Fibroblast of skin of left biceps (primary cell): ENCODE data around the gene EGR1.
A peak's percentile ranks its signal among the peaks of the same experiment; 100 is the strongest.
"Not testable (repeated sequence)": the region's sequence is repeated elsewhere in the genome, so short reads cannot be mapped to it uniquely, and the experiment has no call there.

ENCODE experiments used
- DNase-seq, 2 experiments: peaks; one replicate each; pipeline ENCODE4 v3.0.0-alpha.2; 2013; ENCODE audit warnings: low read depth in 2 of 2

Gene EGR1

DNA sequence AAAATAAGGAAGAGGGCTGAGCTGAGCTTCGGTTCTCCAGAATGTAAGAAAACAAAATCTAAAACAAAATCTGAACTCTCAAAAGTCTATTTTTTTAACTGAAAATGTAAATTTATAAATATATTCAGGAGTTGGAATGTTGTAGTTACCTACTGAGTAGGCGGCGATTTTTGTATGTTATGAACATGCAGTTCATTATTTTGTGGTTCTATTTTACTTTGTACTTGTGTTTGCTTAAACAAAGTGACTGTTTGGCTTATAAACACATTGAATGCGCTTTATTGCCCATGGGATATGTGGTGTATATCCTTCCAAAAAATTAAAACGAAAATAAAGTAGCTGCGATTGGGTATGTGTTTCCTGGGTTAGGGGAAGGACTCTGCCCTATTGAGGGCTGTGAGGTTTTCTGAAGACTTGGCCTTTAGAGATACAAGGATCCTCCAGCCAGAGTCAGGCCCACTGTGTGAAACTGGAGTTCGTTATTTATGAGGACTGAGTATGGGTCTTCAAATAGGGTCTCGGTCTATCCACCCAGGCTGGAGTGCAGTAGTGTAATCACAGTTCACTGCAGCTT is 3.8 kb downstream of the EGR1 start:
- DNase-seq = peak in 1 of 2 experiments; percentile 5

DNA sequence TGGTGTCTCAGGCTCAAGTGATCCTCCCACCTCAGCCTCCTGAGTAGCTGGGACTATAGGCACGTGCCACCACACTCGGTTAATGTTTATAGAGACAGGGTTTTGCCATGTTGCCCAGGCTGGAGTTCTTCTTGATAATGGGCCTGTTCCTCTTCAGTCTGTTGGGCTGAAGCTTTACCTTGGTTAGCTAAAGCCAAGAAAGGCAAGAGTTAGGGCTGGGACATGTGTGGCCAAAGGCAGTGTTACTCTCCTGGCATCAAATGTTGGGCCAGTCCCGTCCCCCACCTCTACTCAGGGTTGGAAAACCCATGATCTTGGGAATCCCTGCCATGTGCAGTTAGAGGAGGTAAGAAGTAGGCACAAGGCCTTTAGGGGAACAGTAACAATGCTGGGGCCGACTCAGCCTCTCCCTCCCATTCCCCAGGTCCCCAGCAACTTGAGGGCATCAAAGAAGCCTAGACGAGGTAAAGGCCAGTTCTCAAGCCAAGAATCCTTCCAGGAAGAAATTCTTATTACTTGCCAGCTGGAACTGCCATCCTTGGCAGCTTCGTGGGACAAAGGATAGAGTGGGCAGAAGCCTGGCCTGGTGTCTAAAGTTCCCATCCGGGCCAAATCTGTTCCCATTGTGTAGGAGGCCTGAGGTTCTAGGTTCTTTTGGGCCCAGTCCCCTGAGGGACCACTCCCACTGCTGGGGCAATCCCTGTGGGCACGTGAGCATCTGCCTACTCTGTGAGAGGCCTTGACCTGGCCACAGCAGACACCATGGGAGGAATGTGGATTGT is 4.5 kb downstream of the EGR1 start:
- DNase-seq = peak in 1 of 2 experiments; percentile 40

DNA sequence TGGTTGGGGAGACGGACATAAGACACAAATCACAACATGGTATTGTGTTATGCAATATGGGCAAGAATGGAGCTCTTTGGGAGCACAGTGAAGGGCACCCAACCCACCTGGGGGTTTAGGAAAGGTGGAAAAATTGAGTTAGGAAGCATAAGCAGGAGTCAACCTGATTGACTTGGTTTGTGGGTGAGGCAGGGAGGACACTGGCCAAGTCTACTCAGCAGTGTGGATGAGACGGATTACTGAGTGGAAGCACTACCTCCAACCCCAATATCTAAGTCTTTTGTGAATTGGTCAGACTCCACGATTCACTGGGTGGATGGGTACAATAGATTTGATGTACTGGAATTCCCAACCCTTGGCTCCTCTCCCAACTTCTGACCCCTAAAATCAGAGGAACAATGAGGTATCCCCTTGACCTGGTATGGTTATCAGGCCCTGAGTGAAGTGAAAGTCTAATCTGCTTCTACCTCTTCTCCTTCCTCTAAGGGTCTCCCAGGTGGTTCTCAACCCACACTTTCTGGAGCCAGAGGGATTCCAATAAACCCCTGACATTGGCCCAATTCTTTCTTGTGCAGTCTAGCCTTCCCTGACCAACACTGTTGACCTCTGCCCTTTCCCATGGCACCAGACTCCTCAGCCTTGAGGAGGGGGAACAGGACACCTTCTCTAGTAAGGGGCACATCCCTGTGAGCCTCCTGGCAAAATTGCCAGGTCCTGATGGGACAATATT is 5.2 kb downstream of the EGR1 start:
- DNase-seq = no peak

DNA sequence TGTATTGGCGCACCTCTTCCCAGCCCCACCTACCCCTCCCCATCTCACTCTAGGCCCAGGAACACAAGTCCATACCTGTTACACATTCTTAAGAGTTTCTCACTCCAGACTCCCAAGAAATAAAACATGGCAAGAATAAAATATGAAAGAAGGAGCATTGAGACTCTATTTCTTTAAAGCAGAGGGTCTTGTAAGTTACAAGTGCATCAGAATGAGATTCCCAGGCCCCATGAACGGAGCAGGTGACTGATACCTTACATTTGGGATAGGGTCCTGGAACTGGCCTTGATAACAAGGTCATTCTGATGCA is 5.7 kb downstream of the EGR1 start:
- DNase-seq = peak in 1 of 2 experiments; percentile 7

DNA sequence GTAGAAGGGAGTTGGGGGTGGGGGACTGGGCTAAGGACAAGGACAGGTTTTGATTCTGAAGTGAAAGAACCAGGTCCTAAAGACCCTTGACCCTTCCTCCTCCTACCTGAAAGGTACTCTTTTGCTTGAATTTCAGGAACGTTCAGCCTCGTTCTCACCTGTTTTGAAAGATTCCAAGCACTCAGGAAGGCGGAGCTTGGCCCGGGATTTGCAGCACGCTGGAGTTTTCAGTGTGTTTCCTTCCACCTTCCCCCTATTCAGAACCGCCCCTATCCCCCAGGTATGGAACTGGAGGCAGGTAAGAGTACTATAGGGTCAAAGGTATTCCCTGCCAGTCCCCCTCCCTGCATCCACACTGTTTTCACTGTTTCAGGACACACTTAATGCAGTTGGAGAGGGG is 7.1 kb downstream of the EGR1 start:
- DNase-seq = no peak

DNA sequence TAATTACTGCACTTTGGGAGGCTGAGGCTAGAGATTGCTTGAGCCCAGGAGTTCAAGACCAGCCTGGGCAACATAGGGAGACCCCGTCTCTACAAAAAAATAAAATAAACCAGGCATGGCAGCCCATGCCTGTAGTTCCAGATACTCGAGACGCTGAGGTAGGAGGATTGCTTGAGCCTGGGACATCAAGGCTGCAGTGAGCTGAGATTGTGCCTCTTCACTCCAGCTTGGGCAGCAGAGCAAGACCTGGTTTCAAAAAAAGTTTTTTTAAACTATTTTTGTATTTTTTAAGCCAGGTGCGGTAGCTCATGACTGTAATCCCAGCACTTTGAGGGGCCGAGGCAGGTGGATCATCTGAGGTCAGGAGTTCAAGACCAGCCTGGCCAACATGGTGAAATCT is 7.9 kb downstream of the EGR1 start:
- DNase-seq = not testable (repeated sequence)

DNA sequence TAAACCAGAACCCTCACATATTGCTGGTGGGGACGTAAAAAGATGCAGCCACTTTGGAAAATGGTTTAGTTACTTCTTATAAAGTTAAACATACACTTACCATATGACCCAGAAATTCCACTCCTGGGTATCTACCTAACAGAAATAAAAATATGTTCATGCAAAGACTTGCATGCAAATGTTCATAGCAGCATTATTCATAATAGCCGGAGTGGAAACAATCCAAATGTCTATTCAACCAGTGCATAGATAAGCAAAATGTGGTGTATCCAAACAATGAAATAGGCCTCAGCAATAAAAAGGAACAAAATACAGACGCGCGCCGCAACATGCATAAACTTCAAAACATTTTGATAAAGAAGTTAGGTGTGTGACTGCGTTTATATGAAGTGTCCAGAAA is 11.6 kb downstream of the EGR1 start:
- DNase-seq = no peak

DNA sequence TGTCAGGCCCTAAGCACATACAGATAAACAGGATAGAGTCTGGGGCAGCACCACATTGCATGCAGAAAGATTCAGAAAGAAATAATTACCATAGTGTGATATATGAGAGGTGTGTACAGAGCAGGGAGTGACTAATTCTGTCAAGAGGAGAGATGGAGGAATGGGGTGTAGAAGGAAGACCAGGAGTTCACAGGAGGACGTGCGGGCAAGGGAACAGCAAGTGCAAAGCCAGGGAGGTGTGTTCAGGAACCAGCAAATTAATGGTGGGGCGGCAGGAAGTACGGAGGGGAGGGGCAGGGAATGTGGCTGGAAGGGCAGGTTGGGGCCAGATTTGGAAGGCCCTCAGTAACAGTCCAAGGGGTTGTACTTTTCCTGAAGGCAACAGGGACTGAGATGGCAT is 17.4 kb downstream of the EGR1 start:
- no peak for DNase-seq

DNA sequence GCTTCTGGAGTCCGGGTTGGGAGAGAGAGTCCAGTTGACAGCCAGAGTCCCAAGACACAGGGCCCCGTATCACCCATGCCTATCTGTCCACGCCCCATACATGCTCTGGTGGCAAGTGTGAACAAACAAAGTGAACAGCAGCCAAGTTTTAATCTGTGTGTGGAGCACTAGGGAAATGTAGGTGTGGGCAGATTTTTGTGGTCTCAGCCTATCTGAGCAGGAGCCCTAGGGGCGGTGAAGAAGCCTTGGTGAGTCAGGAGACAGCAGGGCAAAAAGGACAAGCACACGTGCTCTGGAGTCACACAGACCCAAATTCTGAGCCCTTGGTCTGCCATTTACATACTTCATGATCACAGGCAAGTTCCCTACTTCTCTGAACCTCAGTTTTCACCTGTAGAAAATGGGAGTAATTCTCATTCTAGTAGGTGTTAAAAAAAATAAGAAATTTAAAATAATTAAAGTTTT is 23.2 kb downstream of the EGR1 start:
- peak in 1 of 2 experiments; percentile 3 for DNase-seq

DNA sequence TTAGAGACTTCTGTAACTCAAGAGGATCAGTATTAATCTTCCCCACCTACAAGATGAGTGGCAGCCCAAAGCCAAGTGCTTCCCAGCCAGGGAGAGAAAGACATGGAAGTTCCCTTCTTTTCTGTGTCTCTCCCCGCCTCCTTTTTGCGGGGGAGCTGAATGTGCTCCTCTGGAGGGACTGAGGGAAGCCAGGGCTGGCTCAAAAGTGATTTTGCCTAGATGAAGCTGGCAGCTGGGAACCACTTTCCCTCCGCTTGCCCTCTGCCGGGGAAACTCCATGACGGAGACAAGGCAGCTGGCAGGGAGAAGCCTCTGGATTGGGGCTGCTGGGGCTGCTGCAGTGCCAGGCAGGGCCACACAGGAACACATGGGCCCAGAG is 24.4 kb downstream of the EGR1 start:
- no peak for DNase-seq

DNA sequence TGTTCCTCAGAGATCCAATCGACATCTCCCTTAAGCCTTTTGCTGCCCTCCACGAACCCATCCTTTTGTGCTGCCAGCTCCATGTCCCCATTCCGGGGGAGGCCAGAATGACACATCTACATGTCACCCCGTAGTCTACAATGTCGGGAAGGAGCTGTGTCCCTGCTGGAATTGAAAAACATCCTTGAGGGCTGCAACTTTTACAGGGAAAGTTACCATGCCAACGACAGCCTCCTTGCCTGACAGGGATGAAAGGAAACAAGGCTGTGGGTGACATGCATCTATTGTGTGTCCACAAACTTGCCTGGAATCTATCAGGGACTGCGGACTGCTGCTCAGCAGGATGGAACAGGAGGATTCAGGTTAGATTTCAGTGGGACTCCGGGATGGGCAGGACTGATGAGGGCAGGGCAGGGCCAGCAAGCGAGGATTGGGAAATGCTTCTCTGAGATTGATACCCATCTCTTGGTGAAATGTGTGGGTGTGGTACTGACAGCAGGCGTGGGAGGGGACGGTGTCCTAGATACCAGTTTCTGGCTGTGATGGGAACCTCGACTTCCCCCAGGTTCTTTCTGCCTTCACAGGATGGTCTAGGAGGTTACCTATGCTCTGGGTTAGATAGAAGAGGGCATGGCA is 25.5 kb downstream of the EGR1 start:
- DNase-seq = no peak

DNA sequence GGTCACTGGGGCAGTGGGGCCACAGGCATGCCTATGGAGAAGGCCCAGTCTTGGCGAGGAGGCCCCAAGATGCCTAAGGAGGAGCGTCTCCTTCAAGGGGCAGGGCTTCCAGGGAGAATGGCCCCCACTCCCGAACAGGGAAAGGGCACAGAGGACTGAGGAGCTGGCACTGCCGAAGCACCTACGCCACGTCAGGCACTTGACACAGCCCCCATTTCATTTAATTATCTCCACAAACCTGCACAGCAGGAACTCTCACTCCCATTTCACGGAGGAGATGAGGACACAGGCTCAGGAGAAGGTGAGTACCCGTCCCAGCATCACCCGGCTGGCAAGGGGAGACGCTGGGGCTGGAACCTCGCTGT is 26.0 kb downstream of the EGR1 start:
- no peak for DNase-seq

DNA sequence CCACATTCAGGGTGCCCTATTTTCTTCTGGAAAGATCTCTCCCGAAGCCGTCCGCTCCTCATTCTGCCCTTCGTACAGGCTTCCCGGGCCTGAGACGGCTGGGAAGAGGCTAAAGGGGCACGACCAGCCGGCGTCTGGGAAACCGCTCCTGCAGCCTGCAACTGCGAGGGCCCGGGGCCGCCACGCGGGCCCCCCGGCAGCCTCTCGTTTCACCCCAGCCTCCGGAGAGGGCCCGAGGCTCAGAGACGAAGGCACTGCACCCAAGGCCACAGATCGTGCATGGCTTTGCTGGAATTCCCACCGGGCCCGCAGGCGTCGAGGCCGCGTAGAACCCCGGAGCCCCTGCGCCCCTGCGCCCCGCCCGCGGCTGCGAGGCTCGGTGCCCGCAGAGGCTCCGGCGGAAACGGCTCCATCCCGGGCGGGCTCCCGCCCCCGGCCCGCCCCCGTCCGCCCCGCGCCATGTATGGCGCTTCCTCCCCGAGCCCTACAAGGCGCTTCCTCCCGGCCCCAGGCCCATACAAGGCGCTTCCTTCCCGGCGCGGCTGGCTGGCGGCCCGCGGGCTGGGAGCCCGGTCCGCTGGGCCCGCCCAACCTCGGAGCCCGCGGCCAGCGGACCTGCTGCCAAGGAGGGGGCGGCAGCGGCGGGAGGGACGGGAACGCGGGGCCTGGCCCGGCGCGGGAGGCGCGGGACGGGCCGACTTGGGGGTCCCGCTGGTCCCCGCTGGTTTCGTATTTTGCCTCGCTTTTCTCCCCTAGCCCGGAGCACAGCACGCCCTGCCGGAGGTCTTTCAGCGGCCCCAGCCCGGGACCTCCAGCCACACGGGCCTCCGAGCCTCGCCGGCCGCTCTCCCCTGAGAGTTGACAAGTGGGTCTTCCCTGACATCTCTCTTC is 26.6 kb downstream of the EGR1 start:
- peak; percentile 76 to 80 for DNase-seq

DNA sequence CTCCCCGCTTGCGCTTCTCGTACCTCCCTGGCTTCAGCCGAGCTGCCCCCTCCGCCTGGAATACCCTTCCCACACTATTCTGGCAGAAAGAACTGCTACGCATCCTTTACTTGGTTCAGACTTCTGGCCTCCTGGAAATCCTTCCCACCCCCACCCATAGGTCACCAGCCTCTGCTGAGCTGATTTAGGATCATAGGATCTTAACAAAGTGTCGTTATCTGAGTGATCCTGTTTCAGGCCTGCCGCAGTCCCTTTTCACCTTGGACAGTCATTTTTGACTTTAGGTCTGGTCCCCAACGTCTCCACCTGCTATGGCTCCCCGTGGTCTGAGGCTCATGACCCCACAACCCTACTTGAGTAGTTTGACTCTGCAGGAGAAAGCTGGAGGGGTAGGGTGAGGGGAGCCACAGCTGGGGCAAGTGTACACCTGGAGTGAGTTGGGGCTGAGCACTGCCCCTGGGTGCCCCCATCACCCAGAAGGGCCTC is 27.3 kb downstream of the EGR1 start:
- DNase-seq = no peak

DNA sequence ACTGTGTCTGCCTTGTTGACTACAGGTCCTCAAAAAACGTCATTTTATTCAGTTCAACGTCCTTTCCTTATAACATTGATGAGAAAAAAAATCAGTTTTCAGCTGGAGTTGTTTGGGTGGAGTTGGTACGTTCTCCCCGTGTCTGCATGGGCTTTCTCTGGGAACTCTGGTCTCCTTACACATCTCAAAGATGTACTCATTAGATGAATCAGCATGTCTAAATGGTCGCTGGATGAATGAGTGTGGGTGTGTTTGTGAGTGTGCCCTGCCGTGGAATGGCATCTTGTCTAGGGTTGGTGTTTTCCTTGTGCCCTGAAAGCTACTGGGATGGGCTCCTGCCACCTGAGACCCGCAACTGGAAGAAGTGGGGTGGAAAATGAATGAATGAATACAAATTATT is 30.1 kb downstream of the EGR1 start:
- DNase-seq = no peak

DNA sequence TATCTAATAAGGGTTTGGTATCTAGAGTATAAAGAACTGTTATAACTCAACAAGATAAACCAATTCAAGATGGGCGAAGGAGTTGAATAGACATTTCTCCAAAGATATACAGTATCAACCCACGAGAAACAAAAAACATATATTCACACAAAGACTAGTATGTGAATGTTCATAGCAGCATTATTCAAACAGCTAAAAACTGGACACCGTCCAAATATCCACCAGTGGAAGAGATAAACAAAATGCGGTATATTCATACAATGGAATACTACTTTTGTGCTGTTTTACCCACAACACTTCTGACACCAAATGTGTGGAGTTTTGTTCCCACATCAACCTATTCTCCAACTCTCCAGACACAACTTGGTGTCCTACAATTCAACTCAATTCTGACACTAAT is 33.1 kb downstream of the EGR1 start:
- no peak for DNase-seq

DNA sequence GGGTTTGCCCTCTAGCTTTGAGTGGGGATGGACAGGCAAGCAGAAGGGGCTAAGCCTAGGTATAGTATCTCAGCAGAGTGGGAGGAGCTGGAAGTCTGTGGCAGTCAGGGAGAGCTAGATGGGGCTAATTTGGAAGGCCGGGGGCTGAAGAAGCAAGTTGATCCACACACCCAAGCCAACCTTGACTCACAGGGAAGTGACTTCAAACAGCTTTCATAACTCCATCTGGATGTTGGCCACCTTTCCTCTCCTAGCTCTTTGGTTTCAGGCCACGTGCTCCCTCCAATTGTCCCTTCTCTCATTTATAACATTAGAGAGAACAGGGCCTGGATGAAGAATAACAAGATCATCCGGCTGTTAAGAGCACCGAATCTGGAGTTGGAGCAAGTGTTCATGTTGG is 36.8 kb downstream of the EGR1 start:
- no peak for DNase-seq

DNA sequence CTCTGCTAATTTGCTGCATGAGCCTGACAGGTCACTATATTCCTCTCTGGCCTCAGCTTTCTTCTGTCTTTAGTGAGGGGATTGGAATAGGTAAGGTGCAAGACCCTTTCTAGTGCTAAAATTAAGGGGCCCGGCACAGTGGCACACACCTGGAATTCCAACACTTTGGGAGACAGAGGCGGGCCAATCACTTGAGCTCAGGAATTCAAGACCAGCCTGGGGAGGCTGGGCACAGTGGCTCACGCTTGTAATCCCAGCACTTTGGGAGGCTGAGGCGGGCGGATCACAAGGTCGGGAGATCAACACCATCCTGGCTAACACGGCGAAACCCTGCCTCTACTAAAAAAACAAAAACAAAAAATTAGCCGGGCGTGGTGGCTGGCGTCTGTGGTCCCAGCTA is 37.2 kb downstream of the EGR1 start:
- DNase-seq = no peak

DNA sequence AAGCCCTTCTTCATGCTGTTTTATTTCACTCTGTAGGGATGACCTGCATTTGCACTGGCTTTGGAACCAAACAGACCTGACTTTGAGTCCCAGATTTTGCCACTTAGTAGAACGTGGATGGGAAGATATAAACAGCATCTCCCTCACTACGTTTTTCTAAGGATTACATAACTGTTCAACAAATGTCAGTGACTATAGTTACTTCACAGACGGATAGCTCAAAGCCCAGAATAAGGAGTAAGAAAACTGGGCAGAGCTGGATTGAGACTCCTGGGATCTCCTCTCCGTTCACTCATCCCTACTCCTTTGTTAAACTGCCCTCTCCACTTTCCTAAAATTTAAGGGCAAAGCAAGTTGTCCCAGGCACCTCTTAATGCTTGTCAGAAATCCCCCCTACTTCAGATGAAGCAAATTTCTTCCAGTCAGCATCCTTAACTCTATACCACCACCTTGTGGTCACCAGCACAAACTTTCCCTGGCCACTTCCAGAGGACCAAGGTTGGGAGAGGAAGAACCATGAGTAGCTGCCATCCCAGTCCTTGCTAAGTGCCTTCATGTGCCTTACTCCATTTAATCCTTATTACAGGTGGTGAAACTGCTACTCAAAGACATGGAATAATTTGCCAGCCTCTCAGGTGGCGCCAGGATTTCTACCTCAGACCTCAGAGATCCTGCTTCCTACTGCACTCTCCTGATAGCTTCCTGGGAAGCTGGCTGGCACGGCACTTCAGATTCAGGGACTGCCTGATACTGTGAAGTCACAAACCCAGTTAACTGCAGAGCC is 38.4 kb downstream of the EGR1 start:
- DNase-seq = peak in 1 of 2 experiments; percentile 17

DNA sequence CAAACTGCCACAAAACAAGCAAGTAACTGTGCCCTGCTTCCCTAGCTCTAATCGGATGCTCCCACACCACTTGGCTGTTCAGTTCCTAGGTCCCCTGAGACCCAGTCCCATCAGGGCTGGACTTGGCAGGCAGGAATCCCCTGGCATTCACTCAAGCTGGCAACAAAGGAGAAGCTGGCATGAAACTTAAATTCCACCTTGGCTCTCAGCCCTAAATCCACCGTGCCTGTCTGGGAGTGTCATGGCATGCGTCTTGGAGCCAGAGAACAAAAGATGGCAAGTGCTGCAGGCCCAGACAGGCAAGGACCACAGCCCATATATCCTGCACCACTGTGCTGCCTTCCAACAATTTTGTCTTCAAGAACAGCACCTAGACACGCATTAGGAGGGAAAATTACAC is 39.5 kb downstream of the EGR1 start:
- DNase-seq = no peak
